A204.1 (cell line): ENCODE measurements around the gene HAND1.

Source experiments
- FAIRE-seq: peaks from 2 replicates; lab custom pipeline; 2012; peaks lifted over from hg19 to GRCh38; lab: Jason Lieb, UNC

Gene HAND1

DNA sequence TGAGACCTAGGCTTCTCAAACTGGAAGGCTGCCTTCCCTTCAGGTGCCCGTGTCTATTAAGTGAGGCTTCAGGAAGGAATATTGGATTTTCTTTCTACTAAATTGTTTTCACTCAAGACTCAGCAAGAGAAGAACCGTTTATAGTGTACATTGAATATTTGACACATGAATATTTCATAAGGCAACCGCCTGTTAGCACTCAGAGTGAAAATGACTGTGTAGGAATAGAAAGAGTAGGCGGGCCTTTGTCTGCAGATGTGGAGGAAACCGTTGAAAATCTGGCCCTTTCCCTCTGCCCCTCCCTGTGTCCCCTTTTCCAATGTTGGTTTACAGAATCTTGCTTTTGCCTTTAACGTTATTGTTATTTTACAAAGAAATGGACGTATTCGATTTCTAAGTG lies 26.1 kb downstream of the HAND1 start:
- FAIRE-seq: no peak

DNA sequence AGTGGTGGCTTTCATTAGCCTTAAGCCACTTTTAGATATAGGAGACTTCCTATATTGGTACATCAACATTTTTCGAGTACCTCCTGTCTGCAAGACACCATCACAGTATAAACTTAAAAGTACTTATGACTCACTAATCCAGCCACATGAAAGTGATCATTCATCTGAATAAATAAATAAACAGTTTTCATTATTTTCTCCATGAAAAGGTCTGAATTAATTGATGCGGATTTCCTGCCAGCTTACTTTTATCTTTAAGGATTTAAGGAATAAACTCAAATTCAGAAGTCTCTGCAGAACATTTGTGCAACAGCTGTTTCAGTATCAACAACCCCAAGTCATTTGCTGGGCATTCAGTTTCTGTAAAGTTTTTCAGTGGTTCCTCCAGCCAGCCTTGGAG lies 28.2 kb downstream of the HAND1 start:
- FAIRE-seq: no peak

DNA sequence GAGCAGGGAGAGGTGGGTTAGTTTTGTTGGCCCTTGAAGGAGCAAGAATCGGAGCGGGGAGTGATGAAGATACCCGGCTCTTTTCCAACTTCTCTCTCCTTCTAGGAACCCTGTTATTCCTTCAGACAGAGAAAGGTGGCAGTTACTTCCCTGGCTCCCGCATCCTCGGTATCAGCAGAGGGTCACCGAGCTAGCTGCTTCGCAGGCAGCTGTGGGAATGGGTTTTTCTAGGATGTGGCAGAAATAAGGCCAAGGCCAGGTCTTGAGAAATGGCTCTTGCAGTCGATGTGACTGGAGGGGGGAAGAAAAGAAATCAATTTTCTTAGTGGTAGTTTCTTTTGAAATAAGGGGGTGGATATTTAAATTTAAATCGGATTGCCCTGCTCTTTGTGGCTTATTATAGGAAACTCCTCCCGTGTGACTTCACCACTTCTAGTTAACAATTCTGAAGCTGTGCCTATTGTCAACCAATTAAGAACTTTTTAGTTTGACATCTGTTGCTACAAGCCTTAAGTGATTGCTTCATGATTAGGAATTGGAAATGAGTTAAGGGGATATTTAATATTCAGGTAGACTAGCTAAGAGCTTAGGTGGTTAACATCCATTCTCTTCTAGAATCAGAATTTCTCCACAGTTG lies 30.8 kb downstream of the HAND1 start:
- no peak for FAIRE-seq

DNA sequence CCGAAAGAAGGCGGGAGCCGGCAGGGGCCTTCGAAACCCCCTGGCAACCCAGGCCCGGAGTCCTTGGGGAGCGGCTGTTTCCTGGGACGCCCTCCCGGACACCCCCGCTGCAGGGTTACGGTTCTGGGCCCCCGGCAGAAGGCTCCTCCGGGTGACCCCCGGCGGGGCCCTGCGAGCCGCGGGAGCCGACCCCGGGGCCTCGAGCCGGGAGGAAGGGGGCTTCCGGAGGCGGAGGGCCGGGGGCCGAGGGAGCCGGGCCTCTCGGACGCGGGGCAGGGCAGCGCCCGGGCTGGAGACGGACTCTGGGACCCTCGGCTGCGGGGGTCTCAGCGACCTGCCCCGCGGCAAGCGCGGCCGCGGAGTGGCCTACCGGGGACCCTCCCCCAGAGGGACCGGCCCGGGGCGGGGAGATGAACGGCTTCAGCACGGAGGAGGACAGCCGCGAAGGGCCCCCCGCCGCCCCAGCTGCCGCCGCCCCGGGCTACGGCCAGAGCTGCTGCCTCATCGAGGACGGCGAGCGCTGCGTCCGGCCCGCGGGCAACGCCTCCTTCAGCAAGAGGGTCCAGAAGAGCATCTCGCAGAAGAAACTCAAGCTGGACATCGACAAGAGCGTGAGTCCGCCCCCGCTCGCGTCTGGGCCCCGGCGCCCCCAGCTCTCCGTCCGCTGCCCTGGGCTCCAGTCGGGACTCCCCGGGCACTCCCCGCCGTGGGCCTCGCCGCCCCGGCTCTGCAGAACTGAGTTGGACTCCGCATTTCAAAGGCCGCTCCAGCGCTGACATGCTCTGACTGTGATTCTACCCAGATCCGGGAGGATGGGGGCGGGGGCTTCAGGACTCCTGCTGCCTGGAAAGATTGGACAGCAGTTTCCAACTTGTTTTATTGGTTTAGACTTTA lies 31.6 kb downstream of the HAND1 start:
- no peak for FAIRE-seq

DNA sequence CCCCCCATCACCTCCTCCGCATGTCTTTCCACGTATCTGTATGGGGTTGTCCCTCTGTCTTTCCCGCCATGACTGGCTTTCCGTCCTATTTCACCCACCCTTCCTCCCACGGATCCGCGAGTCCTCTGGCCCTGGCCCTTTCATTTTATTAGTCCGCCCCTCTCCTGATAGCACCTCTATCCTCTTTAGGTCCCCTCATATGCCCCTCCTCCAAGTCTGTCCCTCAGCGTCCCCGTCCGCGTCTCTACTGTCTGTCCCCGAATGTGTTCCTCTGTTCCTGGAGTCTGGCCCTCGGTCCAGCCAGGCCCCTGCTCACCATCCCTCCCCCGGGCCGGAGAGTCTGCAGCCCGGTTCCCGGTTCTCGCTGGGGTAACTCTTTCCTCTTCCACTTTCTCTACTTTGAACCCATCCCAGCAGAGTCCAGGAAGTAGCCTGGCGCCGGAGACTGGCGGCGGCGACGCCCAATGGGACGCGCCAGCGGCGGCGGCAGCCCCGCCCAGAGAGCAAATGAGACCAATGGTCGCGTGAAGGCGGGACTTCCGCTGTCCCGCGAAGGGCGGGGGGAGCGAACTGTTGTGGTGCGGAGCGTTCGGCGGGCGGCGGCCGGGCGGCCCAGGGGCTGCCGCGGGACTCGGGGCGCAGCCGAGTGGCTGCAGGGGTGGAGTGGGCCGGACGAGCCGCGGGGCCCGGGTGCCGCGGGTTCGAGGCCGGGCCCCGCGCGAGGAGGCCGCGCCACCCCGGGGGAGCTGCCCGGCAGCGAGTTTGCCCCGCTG lies 32.4 kb downstream of the HAND1 start, which contains the start of gene SAP30L:
Gene SAP30L (plus strand): TSS at position 576 of the 773 bp plus-strand sequence. CDS start 608 bp downstream, outside the sequence.
- FAIRE-seq: no peak

DNA sequence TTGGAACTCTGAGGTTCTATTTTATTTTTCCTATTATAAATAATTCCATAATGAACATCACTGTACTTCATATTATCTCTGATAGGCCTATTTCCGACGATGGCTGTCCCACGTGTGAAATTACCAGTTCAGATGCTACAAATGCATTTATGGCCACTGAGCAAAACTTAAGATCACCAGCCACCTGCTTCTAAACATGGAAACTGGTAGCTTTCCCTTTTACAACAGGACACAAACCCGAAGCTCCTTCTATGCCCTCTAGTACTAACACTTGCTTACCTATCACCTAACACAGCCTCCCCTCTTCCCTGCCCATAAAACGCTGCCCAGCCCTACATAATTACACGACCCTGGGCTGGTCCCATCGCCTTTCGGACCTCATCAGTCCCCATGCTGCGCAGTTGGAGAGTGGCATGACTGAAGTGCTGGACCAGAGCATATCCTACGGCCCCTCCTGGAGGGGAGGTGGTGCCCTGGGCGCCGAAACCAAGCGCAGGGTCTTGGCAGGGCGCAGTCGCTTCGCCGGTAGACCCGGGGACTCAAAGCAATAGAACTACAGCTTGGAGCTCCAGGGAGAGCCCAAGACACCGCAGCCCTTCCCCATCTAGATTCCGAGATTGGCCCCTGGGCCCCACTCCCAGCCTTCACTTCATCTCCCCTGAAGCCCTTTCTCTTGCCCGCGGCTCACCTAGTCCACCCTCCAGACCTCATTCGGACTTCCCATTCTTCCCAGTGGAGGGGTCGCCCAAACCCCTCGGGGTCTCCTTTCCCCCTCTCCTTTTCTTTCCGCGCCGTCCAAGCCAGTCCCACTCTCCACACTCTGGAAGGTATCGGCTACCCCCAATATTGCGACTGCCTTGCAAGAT lies 33.2 kb downstream of the HAND1 start:
- no peak for FAIRE-seq

DNA sequence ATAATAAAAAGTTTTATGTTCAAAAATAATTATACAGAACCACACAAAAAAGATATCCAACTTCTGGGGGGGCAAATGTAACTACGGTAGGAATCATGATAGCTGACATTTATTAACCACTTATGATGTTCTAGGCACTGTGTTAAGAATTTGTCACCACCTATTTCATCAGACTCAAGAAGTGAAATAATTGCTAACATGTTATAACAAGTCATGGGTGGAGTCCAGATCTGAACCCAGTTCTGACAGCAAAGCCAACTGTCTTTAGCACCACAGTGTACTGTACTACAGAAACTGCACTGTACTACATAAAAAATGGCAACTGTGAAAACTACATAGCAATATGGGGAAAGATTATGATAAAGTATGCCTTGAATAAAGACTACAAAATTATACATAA lies 35.2 kb downstream of the HAND1 start:
- FAIRE-seq: no peak

DNA sequence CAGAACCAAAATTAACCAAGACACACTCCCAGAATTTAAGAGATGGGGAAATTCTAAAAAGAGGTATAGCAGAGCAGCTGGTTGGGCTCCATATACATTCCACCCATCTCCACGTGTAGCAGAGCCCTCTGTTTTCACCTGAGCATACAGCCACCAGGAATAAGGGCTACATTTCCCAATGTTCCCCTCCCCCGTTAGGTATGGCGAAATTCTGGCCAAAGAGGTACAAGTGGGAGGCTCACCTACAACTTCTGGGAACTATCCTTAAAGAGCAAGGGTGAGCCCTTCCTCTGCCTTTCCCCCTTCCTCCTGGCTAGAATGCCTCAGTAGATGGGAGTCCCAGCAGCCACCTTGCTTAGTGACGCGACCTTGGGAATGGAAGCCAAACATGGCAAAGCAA lies 37.5 kb downstream of the HAND1 start:
- FAIRE-seq: no peak

DNA sequence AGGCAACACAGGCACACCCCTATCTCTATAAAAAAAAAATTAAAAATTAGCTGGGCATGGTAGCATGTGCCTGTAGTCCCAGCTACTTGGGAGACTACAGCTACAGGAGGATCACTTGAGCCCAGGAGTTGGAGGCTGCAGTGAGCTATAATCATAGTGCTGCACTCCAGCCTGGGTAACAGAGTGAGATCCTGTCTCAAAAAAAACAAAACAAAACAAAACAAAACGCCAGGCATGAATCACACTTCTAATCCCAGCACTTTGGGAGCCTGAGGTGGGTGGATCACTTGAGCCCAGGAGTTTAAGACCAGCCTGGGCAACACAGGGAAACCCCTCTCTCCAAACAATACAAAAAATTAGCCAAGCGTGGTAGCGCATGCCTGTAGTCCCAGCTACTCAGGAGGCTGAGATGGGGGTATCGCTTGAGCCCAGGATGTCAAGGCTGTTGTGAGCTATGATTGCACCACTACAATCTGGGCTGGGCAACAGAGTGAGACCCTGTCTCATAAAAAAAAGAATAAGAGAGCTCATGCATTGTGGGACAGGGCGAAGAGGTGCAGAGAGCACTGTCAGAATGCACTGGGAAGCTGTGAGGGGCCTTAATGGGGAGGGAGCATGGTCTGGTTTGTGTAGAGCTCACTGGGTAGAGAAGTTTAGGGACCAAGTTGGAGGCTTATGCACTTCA lies 40.6 kb downstream of the HAND1 start:
- no peak for FAIRE-seq

DNA sequence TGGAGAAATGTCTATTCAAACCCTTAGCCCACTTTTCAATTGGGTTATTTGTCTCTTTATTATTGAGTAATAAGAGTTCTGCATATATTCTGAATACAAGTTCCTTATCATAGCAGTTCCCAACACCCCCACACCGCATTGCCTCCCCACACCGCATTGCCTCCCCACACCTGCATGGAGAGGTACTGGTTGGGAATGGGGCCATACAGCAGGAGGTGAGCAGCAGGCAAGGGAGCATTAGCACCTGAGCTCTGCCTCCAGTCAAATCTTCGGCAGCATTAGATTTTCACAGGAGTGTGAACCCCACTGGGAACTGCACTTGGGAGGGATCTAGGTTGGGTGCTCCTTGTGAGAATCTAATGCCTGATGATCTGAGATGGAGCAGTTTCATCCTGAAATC lies 42.8 kb downstream of the HAND1 start:
- no peak for FAIRE-seq

DNA sequence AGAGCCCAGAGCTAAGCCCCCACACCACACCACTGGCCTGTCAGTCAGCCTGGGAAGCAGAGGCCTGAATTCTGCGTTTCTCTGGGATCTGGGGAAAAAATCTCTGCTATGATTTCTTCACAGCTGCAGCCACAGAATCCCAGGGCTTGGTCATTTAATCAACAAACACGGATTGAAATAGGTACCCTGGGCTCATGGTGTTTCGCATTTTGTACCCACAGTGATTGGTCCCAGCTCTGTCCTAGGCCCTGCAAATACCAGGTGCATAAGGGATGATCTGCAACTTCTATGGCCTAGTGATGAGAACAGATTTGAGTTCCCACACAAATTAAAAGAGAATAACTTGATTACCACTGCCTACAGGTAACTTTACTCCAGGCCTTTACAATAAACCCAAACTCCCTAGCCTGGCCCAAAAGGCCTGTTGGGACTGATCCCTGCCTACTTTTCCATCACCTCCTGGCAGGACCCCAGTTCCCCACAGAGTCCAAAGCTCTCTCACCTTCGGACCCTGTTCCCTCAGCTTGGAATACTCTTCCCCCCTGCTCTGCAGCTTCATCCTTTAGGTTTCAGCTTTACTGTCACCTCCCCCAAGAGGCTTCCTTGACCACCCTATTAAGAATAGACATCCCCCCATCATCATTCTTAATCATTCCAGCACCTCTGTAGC lies 46.9 kb downstream of the HAND1 start:
- no peak for FAIRE-seq

DNA sequence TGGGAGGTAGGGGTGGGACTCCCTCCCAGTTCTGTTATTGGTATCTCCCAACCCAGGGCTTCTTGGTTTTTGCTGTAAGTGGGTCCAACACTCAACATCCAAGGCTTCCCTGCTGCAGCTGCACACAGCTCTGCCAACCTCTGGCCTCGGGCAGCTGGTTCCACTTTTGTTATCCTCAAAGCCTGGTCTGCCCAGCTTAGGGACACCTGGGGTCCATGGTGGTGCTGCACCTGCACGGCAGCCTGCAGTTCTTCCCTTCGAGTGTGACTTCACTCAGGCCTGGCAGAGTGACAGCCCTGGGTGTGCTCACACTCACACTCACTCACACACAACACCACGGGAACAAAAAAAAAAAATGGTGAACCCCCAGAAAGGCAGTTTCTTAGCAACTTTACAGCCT lies 47.6 kb downstream of the HAND1 start:
- no peak for FAIRE-seq

DNA sequence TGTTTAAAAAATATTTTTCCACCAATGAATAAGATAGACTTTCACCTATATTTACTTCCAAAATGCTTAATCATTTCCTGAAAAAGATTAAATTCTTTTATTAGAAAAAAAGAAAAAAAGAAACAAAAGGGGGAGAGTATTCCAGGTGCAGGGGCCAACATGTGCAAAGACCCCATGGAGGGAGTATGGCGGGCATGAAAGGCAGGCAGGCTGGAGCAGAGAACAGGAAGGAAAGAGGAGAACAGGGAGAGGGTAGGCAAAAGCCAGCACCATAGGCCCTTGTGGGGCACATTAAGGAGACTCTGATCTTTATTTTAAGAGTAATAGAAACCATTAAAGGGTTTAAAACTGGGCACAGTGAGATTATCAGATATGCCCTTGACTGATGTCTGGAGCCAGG lies 48.7 kb downstream of the HAND1 start:
- no peak for FAIRE-seq

DNA sequence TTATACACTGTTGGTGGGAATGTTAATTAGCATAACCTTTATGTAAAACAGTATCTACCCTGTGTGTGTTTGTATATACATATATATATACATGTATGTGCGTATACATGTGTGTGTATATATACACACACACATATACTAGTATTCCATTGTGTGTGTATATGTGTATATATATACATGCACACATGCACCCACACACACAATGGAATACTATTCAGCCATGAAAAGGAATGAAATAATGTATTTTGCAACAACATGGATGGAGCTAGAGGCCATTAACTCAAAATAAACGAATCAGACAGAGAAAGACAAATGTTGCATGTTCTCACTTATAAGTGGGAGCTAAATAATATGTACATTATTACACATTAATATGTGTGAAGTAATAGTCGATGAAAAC lies 49.8 kb downstream of the HAND1 start:
- FAIRE-seq: no peak
